WTC11 (cell line): ENCODE measurements around the gene LIMA1. TPM values are rescaled to one million over a fixed set of nuclear protein-coding genes. Genes with fewer than 3 reads are reported as not detected.
"Not testable (repeated sequence)": the region's sequence is repeated elsewhere in the genome, so short reads cannot be mapped to it uniquely, and the experiment has no call there.

Source experiments
- ATAC-seq: fragments of 200-7000 bp; cut with Tn5 transposase; 2 replicates; pipeline ENCODE4 v1.10.0; 2021; ENCODE audit warnings: mild to moderate bottlenecking, moderate library complexity
- CTCF ChIA-PET: fragments of 300-600 bp; sonication (Branson Sonifier 250); formaldehyde crosslinking; loops from one replicate; lab custom pipeline; 2021; ENCODE audit warnings: antibody characterized with exemption; lab: Charles Lee
- POLR2A ChIA-PET: fragments of 350-600 bp; sonication (Branson Sonifier 250); formaldehyde crosslinking; loops from one replicate; lab custom pipeline; 2021; ENCODE audit warnings: antibody characterized with exemption; lab: Charles Lee
- DNase-seq: peaks from one replicate; pipeline ENCODE4 v3.0.0; 2021; ENCODE audit warnings: low spot score
- H3K27ac Mint-ChIP-seq: 2 replicates; pipeline ENCODE4 v1.8.0; 2021; ENCODE audit warnings: mixed read lengths
- H3K27me3 Mint-ChIP-seq: 2 replicates; pipeline ENCODE4 v1.8.0; 2021; ENCODE audit warnings: low read depth, mild to moderate bottlenecking, moderate library complexity, mixed read lengths
- H3K36me3 Mint-ChIP-seq: 2 replicates; pipeline ENCODE4 v1.8.0; 2021; ENCODE audit warnings: mixed read lengths
- H3K4me1 Mint-ChIP-seq: 2 replicates; pipeline ENCODE4 v1.8.0; 2022; ENCODE audit warnings: mixed read lengths
- H3K4me3 Mint-ChIP-seq: 2 replicates; pipeline ENCODE4 v1.8.0; 2021; ENCODE audit warnings: mild to moderate bottlenecking, moderate library complexity, mixed read lengths
- H3K9me3 Mint-ChIP-seq: 2 replicates; pipeline ENCODE4 v1.8.0; 2021; ENCODE audit warnings: mixed read lengths
- CBFB ChIP-seq: sonication (generic); formaldehyde crosslinking; IDR thresholded peaks from 2 replicates; pipeline ENCODE4 v1.8.1; 2022; ENCODE audit warnings: mild to moderate bottlenecking, low read depth, missing genetic modification reagents
- FOXP1 ChIP-seq: sonication (generic); formaldehyde crosslinking; IDR thresholded peaks from 2 replicates; pipeline ENCODE4 v1.8.0; 2022; ENCODE audit warnings: missing genetic modification reagents, mild to moderate bottlenecking, moderate library complexity, borderline replicate concordance
- GABPB1 ChIP-seq: sonication (generic); formaldehyde crosslinking; IDR thresholded peaks from 2 replicates; pipeline ENCODE4 v1.8.1; 2023; ENCODE audit warnings: mild to moderate bottlenecking, missing genetic modification reagents
- GTF2I ChIP-seq: fragments of 250-450 bp; sonication (Bioruptor Pico); conservative IDR thresholded peaks from 2 replicates; pipeline ENCODE4 v1.4.0; 2021; ENCODE audit warnings: mild to moderate bottlenecking
- JAZF1 ChIP-seq: fragments of 250-450 bp; sonication (Bioruptor Pico); IDR thresholded peaks from 2 replicates; pipeline ENCODE4 v1.9.0; 2021; ENCODE audit warnings: moderate library complexity, mild to moderate bottlenecking, inconsistent platforms
- NR1H2 ChIP-seq: sonication (generic); formaldehyde crosslinking; IDR thresholded peaks from 2 replicates; pipeline ENCODE4 v1.9.0; 2021; ENCODE audit warnings: mild to moderate bottlenecking, moderate library complexity, missing genetic modification reagents
- RORB ChIP-seq: fragments of 250-450 bp; sonication (Bioruptor Pico); IDR thresholded peaks from 2 replicates; pipeline ENCODE4 v1.9.0; 2021; ENCODE audit warnings: mild to moderate bottlenecking
- TP53 ChIP-seq: sonication (generic); formaldehyde crosslinking; IDR thresholded peaks from 2 replicates; pipeline ENCODE4 v1.8.1; 2023; ENCODE audit warnings: mild to moderate bottlenecking, missing genetic modification reagents
- ZNF263 ChIP-seq: sonication (generic); formaldehyde crosslinking; IDR thresholded peaks from 2 replicates; pipeline ENCODE4 v1.8.1; 2022; ENCODE audit warnings: low read depth, mild to moderate bottlenecking, moderate library complexity, missing genetic modification reagents
- total RNA-seq: library from RNA; stranded (reverse); gene quantifications from 3 replicates; pipeline ENCODE4 v1.2.3, GENCODE V29; 2021
- TF ChIP-seq, protein P1 (sequence below): sonication (generic); formaldehyde crosslinking; IDR thresholded peaks from 2 replicates; pipeline ENCODE4 v1.8.0; 2022; ENCODE audit warnings: mild to moderate bottlenecking, missing genetic modification reagents
- TF ChIP-seq, protein P2 (sequence below): sonication (generic); formaldehyde crosslinking; IDR thresholded peaks from 2 replicates; pipeline ENCODE4 v1.8.0; 2023; ENCODE audit warnings: missing genetic modification reagents, mild to moderate bottlenecking, borderline replicate concordance
- TF ChIP-seq, protein P3 (sequence below): sonication (generic); formaldehyde crosslinking; IDR thresholded peaks from 2 replicates; pipeline ENCODE4 v1.8.1; 2023; ENCODE audit warnings: mild to moderate bottlenecking, missing genetic modification reagents
- TF ChIP-seq, protein P4 (sequence below): sonication (generic); formaldehyde crosslinking; IDR thresholded peaks from 2 replicates; pipeline ENCODE4 v1.8.1; 2022; ENCODE audit warnings: low read depth, mild to moderate bottlenecking, moderate library complexity, missing genetic modification reagents, borderline replicate concordance
- TF ChIP-seq, protein P5 (sequence below): sonication (generic); formaldehyde crosslinking; conservative IDR thresholded peaks from 2 replicates; pipeline ENCODE4 v1.8.1; 2022; ENCODE audit warnings: mild to moderate bottlenecking, missing genetic modification reagents
- TF ChIP-seq, protein P6 (sequence below): fragments of 250-450 bp; sonication (Bioruptor Pico); IDR thresholded peaks from 2 replicates; pipeline ENCODE4 v1.9.0; 2021; ENCODE audit warnings: mild to moderate bottlenecking
- TF ChIP-seq, protein P7 (sequence below): sonication (generic); formaldehyde crosslinking; IDR thresholded peaks from 2 replicates; pipeline ENCODE4 v1.8.0; 2022; ENCODE audit warnings: mild to moderate bottlenecking, missing genetic modification reagents

Gene LIMA1
- total RNA-seq, 1 experiment from 2014 or later = 41.2 TPM

DNA sequence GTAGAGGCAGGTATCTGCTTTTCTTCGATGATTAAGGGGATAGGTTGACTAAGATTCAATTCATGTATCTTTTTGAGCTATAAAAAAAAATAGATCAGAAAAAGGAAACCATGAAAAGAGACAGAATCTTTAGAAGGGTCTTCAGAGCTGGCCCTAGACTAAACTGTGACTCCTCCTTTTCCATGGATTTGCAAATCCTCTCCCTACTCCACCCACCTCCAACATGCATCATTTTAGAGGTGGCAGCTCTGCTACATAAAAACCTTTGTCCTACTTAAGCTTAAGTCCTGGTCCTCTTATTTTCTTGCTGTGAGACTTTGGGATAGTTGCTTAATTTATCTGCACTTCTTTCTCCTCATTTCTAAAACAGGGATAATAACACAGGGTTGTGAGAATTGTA, 48.4 kb upstream of the LIMA1 start (continued):
- TF ChIP-seq, protein P1, sequence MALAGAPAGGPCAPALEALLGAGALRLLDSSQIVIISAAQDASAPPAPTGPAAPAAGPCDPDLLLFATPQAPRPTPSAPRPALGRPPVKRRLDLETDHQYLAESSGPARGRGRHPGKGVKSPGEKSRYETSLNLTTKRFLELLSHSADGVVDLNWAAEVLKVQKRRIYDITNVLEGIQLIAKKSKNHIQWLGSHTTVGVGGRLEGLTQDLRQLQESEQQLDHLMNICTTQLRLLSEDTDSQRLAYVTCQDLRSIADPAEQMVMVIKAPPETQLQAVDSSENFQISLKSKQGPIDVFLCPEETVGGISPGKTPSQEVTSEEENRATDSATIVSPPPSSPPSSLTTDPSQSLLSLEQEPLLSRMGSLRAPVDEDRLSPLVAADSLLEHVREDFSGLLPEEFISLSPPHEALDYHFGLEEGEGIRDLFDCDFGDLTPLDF (CRISPR knock-in tag) = no peak
- TF ChIP-seq ZNF263 (CRISPR knock-in tag) = no peak
- TF ChIP-seq, protein P2, sequence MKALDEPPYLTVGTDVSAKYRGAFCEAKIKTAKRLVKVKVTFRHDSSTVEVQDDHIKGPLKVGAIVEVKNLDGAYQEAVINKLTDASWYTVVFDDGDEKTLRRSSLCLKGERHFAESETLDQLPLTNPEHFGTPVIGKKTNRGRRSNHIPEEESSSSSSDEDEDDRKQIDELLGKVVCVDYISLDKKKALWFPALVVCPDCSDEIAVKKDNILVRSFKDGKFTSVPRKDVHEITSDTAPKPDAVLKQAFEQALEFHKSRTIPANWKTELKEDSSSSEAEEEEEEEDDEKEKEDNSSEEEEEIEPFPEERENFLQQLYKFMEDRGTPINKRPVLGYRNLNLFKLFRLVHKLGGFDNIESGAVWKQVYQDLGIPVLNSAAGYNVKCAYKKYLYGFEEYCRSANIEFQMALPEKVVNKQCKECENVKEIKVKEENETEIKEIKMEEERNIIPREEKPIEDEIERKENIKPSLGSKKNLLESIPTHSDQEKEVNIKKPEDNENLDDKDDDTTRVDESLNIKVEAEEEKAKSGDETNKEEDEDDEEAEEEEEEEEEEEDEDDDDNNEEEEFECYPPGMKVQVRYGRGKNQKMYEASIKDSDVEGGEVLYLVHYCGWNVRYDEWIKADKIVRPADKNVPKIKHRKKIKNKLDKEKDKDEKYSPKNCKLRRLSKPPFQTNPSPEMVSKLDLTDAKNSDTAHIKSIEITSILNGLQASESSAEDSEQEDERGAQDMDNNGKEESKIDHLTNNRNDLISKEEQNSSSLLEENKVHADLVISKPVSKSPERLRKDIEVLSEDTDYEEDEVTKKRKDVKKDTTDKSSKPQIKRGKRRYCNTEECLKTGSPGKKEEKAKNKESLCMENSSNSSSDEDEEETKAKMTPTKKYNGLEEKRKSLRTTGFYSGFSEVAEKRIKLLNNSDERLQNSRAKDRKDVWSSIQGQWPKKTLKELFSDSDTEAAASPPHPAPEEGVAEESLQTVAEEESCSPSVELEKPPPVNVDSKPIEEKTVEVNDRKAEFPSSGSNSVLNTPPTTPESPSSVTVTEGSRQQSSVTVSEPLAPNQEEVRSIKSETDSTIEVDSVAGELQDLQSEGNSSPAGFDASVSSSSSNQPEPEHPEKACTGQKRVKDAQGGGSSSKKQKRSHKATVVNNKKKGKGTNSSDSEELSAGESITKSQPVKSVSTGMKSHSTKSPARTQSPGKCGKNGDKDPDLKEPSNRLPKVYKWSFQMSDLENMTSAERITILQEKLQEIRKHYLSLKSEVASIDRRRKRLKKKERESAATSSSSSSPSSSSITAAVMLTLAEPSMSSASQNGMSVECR (CRISPR knock-in tag) = no peak

DNA sequence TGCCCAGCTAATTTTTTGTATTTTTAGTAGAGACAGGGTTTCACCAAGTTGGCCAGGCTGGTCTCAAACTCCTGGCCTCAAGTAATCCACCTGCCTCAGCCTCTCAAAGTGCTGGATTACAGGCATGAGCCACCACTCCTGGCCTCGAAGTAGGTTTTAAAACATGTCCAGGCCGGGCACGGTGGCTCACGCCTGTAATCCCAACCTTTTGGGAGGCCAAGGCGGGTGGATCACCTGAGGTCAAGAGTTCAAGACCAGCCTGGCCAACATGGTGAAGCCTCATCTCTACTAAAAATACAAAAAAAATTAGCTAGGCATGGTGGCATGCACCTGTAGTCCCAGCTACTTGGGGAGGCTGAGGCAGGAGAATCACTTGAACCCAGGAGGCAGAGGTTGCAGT, 45.3 kb upstream of the LIMA1 start:
- H3K4me1 Mint-ChIP-seq, H3K4me3 Mint-ChIP-seq, H3K36me3 Mint-ChIP-seq, ATAC-seq, H3K27me3 Mint-ChIP-seq, H3K27ac Mint-ChIP-seq, H3K9me3 Mint-ChIP-seq, DNase-seq, POLR2A ChIA-PET: not testable (repeated sequence)
- CTCF ChIA-PET = interaction anchor here (1.3 kb wide), 1 partner anchor 14 kb away, joined by 6 read pairs; no protein-coding TSS in a partner anchor

DNA sequence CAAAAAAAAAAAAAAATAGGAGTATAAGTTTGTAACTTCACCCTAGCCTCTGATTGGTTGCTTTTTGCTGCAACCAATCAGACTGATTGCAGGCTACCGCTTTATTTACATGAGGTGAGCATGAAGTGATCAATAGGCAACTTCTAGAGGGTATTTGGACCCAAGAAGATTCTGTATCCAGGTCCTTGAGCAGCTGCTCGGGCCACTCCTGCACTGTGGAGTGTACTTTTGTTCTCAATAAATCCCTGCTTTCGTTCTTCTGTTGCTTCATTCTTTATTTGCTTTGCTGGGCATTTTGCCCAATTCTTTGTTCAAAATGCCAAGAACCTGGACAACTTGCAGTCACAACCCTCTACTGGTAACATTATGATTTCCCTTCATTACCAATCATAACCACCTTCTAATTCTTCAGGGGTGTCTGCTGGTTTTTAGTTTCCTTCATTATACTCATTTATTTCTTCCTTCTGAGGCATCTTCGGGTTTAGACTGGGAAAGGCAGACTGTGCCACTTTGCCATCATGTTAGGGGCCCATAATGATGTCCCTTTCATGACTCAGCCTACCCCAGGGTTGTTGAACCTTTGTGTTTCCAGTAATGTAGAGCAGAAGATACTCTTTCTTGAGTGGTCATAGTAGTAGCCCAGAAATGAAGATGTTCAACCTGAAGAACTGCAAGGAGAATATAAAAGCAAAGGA, 43.4 kb upstream of the LIMA1 start:
- H3K4me3 Mint-ChIP-seq = no peak overlapping the region
- H3K4me1 Mint-ChIP-seq = 0 out of 2 replicates have a peak, but pooled peaks cover 2% of the 10 kb centered on the region
- H3K9me3 Mint-ChIP-seq = peaks cover 4% of the 10 kb centered on the region
- DNase-seq (no peak), ATAC-seq (no peak)
- no peaks in the 10 kb centered on the region for H3K36me3 Mint-ChIP-seq
- POLR2A ChIA-PET = no interaction called here
- CTCF ChIA-PET = no interaction called here
- no peaks in the 10 kb centered on the region for H3K27me3 Mint-ChIP-seq
- H3K27ac Mint-ChIP-seq = no peak overlapping the region
- no peak for TF ChIP-seq TP53 (CRISPR knock-in tag)
- TF ChIP-seq, protein P2 (CRISPR knock-in tag) = no peak
- TF ChIP-seq GABPB1 (CRISPR knock-in tag) = no peak
- no peak for TF ChIP-seq NR1H2 (CRISPR knock-in tag)
- TF ChIP-seq, protein P3, sequence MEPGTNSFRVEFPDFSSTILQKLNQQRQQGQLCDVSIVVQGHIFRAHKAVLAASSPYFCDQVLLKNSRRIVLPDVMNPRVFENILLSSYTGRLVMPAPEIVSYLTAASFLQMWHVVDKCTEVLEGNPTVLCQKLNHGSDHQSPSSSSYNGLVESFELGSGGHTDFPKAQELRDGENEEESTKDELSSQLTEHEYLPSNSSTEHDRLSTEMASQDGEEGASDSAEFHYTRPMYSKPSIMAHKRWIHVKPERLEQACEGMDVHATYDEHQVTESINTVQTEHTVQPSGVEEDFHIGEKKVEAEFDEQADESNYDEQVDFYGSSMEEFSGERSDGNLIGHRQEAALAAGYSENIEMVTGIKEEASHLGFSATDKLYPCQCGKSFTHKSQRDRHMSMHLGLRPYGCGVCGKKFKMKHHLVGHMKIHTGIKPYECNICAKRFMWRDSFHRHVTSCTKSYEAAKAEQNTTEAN = no peak
- no peak for TF ChIP-seq JAZF1
- TF ChIP-seq GTF2I (CRISPR knock-in tag) = no peak
- TF ChIP-seq, protein P4, sequence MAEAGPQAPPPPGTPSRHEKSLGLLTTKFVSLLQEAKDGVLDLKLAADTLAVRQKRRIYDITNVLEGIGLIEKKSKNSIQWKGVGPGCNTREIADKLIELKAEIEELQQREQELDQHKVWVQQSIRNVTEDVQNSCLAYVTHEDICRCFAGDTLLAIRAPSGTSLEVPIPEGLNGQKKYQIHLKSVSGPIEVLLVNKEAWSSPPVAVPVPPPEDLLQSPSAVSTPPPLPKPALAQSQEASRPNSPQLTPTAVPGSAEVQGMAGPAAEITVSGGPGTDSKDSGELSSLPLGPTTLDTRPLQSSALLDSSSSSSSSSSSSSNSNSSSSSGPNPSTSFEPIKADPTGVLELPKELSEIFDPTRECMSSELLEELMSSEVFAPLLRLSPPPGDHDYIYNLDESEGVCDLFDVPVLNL = no peak
- TF ChIP-seq, protein P5, sequence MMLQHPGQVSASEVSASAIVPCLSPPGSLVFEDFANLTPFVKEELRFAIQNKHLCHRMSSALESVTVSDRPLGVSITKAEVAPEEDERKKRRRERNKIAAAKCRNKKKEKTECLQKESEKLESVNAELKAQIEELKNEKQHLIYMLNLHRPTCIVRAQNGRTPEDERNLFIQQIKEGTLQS = no peak
- TF ChIP-seq, protein P6, sequence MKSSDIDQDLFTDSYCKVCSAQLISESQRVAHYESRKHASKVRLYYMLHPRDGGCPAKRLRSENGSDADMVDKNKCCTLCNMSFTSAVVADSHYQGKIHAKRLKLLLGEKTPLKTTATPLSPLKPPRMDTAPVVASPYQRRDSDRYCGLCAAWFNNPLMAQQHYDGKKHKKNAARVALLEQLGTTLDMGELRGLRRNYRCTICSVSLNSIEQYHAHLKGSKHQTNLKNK (CRISPR knock-in tag) = no peak
- TF ChIP-seq RORB (CRISPR knock-in tag) = no peak
- TF ChIP-seq CBFB (CRISPR knock-in tag) = no peak
- TF ChIP-seq ZNF263 (CRISPR knock-in tag) = no peak
- no peak for TF ChIP-seq FOXP1 (CRISPR knock-in tag)
- TF ChIP-seq, protein P7, sequence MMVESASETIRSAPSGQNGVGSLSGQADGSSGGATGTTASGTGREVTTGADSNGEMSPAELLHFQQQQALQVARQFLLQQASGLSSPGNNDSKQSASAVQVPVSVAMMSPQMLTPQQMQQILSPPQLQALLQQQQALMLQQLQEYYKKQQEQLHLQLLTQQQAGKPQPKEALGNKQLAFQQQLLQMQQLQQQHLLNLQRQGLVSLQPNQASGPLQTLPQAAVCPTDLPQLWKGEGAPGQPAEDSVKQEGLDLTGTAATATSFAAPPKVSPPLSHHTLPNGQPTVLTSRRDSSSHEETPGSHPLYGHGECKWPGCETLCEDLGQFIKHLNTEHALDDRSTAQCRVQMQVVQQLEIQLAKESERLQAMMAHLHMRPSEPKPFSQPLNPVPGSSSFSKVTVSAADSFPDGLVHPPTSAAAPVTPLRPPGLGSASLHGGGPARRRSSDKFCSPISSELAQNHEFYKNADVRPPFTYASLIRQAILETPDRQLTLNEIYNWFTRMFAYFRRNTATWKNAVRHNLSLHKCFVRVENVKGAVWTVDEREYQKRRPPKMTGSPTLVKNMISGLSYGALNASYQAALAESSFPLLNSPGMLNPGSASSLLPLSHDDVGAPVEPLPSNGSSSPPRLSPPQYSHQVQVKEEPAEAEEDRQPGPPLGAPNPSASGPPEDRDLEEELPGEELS (CRISPR knock-in tag) = no peak
